Glomerular endothelial cell (primary cell): ENCODE results near the gene PRR20D. TPM values are rescaled to one million over a fixed set of nuclear protein-coding genes. Genes with fewer than 3 reads are reported as not detected.
"Not testable (repeated sequence)": the region's sequence is repeated elsewhere in the genome, so short reads cannot be mapped to it uniquely, and the experiment has no call there.

Experiments
- DNase-seq: peaks from one replicate; pipeline ENCODE4 v3.0.0-alpha.2; 2011; ENCODE audit warnings: low read depth, low spot score; ENCODE audit errors: extremely low read depth
- total RNA-seq: library from RNA; depleted of rRNA; stranded (reverse); fragments of >200 nt; gene quantifications from 2 replicates; pipeline ENCODE4 v1.2.3, GENCODE V29; 2015

Gene PRR20D
- not detected in 2 replicates for total RNA-seq

DNA sequence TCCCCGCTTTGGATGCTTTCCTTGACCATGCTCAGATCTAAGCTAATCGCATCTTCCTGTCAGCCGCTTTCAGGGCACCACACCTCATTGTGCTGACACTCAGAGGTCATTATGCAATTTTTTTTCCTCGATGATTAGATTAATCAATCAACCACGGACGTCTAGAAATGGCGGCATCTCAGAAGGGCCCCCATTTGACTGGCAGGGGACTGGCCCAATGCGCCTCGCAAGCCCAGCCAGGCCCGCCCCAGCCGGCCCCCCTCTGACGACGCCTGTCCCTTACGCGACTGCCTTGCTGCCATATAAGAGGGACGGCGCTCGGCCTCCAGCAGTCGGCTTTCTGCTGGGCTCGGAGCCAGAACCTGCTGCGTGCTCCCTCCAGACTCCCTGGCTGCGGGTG is at the start of gene PRR20D:
Gene PRR20D, plus strand, starts transcription at position 301 of the 400 bp plus-strand sequence. CDS start 387 bp downstream, outside the sequence.
- not testable (repeated sequence) for DNase-seq

DNA sequence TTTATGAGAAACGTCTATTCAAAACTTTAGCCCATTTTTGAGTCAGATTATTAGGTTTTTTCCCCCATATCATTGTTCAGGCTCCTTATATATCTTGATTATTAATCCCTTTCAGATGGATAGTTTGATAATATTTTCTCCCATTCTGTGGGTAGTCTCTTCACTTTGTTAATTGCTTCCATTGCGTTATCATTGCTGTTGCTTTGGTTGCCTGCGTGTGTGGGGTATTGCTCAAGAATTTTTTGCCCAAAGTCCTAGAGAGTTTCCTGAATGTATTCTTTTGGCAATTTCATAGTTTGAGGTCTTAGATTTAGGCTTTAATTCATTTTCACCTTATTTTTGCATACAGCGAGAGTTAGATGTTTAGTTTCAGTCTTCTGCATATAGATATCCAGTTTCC is 45.5 kb upstream of the PRR20D start:
- DNase-seq: no peak

DNA sequence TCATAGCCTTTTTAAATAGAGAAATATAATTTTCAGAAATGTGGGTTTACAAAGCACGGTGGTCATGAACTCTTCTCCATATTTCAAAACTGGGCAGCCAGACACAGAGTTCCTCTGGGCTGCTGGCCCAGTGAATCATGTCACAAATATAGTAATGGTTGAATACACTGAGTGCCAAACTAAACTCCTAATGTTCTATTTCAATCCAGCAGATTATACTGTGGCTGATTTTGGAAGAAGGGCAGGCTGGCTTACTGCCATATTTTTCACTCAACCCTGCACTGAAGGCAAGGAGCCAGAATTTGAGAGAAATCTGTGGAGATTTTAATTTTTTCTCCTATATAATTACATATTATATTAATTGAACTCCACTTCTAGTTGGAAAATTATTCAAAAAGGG is 36.8 kb upstream of the PRR20D start:
- no peak for DNase-seq

DNA sequence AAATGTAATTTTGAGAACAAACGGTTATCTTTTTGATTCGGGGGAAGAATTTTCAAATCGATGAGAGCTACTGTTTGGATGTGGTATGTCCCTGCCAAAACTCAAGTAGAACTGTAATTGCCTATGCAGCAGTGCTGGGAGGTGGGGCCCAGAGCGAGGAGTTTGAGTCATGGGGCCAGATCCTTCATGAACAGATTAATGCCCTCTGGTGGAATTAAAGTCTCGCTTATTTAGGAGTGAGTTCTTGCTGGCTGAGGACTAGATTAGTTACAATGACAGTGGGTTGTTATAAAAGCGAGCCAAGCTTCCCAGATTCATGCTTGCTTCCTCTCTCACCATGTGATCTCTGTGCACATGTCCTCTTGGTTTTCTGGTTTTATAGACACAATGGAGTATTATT is 31.5 kb upstream of the PRR20D start:
- DNase-seq: no peak

DNA sequence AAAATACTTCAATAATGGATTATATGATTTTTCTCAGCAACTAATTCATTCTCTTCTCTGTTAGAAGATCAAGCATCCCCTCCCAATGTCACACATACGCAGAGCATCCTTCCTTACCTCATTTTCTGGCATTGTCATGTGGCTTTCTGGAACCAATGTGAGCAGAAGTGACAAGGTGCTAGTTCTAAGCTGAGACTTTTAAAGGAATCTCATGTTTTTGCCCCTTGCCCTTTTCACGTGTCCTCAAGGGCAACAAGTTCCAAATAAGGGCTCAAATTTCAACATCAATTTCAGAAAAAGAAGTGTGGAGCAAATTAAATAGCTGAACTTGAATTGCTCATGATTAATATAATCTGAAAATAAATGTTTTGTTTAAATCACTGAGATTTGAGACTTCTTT is 24.3 kb upstream of the PRR20D start:
- DNase-seq: no peak

DNA sequence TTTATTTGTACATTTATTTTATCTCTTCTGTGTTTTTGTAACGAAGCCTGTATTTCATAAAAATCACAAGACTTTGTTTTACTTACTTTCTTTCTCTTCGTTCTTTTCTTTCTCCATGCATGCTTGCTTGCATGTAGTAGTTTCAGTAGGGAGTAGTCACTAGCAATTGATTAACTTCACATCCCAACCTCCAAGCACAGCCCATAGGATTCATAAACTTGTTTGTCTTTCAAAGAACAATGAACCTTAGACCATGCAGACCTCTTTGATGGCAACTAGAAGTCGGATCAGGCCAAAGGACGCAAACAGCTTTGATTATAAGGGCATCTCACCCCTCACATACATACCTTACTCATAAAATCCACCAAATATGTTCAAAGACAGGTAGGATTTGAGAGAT is 22.8 kb upstream of the PRR20D start:
- no peak for DNase-seq

DNA sequence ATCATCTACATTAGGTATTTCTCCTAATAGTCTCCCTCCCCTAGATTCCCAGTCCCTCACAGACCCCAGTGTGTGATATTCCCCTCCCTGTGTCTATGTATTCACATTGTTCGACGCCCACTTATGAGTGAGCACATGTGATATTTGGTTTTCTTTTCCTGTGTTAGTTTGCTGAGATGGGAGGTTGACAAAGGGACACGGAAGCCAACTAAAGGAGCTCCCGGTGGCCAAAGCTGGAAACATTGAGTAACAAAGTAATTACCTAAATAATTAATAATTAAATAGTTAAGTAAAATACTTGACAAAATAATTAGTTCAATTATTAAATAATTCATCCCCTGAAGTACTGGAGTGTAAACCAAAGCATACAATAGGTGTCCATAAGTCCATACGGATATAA is 21.4 kb upstream of the PRR20D start:
- DNase-seq: no peak

- DNase-seq: not testable (repeated sequence)
These were observed 20.7 kb upstream of the PRR20D start for GRCh38 chr13:57139781-57140180.

GRCh38 chr13:57140235-57140968 is 20.0 kb upstream of the PRR20D start, which contains the start of gene PRR20A:
TSS of gene PRR20A (plus strand) at chr13:57140918. CDS start at chr13:57141305, 387 bp downstream.
- DNase-seq: not testable (repeated sequence)

- not testable (repeated sequence) for DNase-seq
These were observed 13.2 kb upstream of the PRR20D start, which contains the start of gene PRR20B for GRCh38 chr13:57147188-57147587. TSS of gene PRR20B (plus strand) at chr13:57147488. CDS start at chr13:57147875, 387 bp downstream.

DNA sequence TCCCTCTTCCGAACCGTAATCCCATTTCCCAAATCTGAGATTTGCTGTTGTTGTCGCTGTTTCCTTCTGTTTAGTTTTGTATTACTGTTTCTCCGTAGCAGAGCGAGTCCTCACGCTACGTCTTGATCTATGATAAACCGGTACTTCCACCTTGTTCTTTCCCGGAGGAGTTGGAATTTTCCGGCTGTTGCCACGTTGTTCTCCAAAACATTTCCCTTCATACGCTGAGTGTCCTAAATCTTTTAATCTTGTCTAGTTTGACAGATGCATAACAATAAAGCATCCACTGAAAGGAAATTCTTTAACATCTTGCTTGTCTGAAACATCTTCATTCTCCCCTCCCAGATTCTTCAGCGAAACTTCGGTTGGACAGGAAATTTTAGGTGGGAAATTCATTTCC is 12.3 kb upstream of the PRR20D start:
- not testable (repeated sequence) for DNase-seq

GRCh38 chr13:57153761-57154160 is 6.7 kb upstream of the PRR20D start, which contains the start of gene PRR20C:
TSS of gene PRR20C (plus strand) at chr13:57154061. CDS start at chr13:57154448, 387 bp downstream.
- not testable (repeated sequence) for DNase-seq

DNA sequence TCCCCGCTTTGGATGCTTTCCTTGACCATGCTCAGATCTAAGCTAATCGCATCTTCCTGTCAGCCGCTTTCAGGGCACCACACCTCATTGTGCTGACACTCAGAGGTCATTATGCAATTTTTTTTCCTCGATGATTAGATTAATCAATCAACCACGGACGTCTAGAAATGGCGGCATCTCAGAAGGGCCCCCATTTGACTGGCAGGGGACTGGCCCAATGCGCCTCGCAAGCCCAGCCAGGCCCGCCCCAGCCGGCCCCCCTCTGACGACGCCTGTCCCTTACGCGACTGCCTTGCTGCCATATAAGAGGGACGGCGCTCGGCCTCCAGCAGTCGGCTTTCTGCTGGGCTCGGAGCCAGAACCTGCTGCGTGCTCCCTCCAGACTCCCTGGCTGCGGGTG is 6.5 kb downstream of the PRR20D start, which contains the start of gene PRR20E:
Gene PRR20E, plus strand, starts transcription at position 301 of the 400 bp plus-strand sequence. CDS start 387 bp downstream, outside the sequence.
- not testable (repeated sequence) for DNase-seq

- DNase-seq: no peak
These were observed 31.2 kb downstream of the PRR20D start for GRCh38 chr13:57191667-57192066.

DNA sequence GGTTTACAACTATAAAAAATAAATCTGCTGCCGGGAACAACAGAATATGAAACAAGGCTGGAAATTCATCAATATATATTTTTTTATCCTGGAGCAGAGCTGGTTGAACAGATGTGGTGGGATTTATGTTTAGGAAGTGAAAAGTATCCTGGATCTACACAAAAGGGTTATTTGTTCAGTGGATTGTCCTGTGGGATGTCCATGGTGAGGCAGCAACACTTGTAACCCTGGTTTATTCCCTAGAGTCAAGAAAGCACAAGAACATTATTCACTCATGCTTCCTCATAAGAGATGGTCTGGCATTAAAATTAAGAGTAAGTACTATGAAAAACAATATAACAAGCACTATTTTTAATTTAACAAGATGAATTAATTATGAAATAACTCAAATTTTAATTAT is 52.6 kb downstream of the PRR20D start:
- no peak for DNase-seq

Other genes with a start within 250 kb of the PRR20D start
- not detected in 2 replicates for gene PRR20A, start 19.7 kb upstream of the PRR20D start, total RNA-seq
- gene PRR20B, start 13.1 kb upstream of the PRR20D start, total RNA-seq: not detected in 2 replicates
- not detected in 2 replicates for gene PRR20C, start 6.6 kb upstream of the PRR20D start, total RNA-seq
- not detected in 2 replicates for gene PRR20E, start 6.6 kb downstream of the PRR20D start, total RNA-seq